Effector memory CD4-positive, alpha-beta T cell (primary cell): Measurements from ENCODE around the gene TTC22.

Experiments used
- DNase-seq, 3 donors: peaks; one replicate each; pipeline ENCODE4 v3.0.0-alpha.2; 2020
- H3K27ac ChIP-seq: 2 replicates; pipeline ENCODE4 v1.7.0; 2013; ENCODE audit warnings: mild to moderate bottlenecking, low read length, moderate library complexity; ENCODE audit not compliant: insufficient read depth, poor library complexity, severe bottlenecking
- H3K27me3 ChIP-seq: replicated peaks from 2 replicates; pipeline ENCODE4 v1.7.0; 2013; ENCODE audit warnings: mild to moderate bottlenecking, low read length; ENCODE audit not compliant: insufficient read depth, control insufficient read depth, poor library complexity, severe bottlenecking
- H3K36me3 ChIP-seq: 2 replicates; pipeline ENCODE4 v1.7.0; 2013; ENCODE audit warnings: mild to moderate bottlenecking, low read length, moderate library complexity; ENCODE audit not compliant: control insufficient read depth, insufficient read depth
- H3K4me1 ChIP-seq: 2 replicates; pipeline ENCODE4 v1.7.0; 2013; ENCODE audit warnings: low read length, mild to moderate bottlenecking; ENCODE audit not compliant: control insufficient read depth, insufficient read depth, poor library complexity, severe bottlenecking
- H3K4me3 ChIP-seq: 2 replicates; pipeline ENCODE4 v1.7.0; 2013; ENCODE audit warnings: low read length, low read depth, mild to moderate bottlenecking; ENCODE audit not compliant: insufficient read depth, poor library complexity, severe bottlenecking
- H3K9me3 ChIP-seq: 2 replicates; pipeline ENCODE4 v1.7.0; 2013; ENCODE audit warnings: mild to moderate bottlenecking, low read length, moderate library complexity; ENCODE audit not compliant: control insufficient read depth
- total RNA-seq, 3 donors: gene quantifications; one replicate each; lab custom pipeline; 2026; lab: John Stamatoyannopoulos, UW

The TTC22 gene
- total RNA-seq = 12.8 to 23.4 (median 13.5) reads per million in 3 donors

DNA sequence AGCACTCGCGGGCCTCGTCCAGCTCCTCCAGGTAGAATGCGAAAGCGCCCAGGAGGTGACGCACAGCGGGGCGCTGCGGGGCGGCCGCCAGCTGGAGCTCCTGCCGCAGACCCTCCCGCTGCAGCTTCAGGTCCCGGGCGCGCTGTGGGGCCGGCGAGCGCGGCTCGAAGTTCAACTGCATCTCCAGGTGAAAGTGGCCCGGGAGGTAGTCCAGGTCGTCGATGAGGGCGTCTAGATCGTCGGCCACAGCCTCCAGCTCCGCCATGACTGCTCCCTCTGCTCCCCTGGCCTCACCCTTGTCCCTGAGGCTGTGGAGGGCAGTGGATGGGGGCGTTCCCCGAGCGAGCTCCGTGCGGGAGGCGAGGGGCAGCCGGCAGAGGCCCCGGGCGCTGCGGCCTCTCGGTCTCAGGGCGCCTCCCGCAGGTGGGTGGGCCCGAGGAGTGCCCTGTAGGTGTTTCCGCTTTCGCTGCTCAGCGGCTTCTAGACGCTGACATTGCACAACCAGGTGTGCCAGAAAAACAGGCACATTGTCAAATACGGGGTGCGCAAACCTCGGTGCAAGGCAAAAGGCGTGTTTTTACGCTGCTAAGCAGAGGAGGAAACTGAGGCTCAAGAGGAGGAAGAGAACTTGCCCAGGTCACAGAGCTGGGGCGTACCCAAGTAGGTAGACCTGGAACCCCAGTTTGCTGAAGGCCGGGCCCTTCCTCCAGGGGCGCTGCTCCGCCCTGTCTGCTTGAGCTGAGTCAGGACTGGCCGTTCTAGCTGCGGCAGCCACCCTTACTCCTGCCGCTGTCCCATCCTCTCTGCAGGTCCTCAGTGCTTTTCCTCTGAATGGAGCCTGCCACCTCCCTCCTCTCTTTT, at the start of gene TTC22:
TSS of gene TTC22 (minus strand) at position 425 of the 861 bp plus-strand sequence. CDS start at position 265, 160 bp downstream.
- H3K27ac ChIP-seq = peak within 1 kb of the TSS; percentile 69

DNA sequence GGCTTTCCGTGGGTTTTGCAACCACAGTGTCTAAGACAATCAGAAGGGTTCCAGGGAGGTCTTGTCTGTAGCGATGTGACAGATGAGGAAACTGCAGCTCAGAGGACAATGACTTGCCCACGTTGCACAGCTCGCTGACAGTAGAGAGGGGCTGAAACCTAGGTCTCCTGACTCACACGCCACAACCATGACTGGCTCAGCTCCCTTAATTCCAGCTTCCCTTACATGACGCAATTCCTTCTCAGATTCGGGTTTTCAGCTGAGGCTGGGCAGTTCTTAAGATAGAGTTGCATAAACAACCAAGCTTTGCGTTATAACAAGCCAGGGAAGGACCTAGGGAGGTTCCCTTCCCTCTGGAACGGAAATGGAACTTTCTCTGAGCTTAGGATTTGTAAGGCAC, 49.6 kb upstream of the TTC22 start:
- Histone ChIP-seq H3K27ac (no peak overlapping the region), H3K36me3 (peaks cover 5% of the 10 kb centered on the region)

More for the DNA sequence above, at the start of gene TTC22:
- Histone ChIP-seq H3K27me3 (no peaks in the 10 kb centered on the region), H3K4me1 (peaks cover 38% of the 10 kb centered on the region), H3K4me3 (peak within 1 kb of the TSS; percentile 92), H3K9me3 (no peaks in the 10 kb centered on the region), H3K36me3 (peaks cover 4% of the 10 kb centered on the region)
- peak; percentile 36 to 57 (median 54) for DNase-seq

DNA sequence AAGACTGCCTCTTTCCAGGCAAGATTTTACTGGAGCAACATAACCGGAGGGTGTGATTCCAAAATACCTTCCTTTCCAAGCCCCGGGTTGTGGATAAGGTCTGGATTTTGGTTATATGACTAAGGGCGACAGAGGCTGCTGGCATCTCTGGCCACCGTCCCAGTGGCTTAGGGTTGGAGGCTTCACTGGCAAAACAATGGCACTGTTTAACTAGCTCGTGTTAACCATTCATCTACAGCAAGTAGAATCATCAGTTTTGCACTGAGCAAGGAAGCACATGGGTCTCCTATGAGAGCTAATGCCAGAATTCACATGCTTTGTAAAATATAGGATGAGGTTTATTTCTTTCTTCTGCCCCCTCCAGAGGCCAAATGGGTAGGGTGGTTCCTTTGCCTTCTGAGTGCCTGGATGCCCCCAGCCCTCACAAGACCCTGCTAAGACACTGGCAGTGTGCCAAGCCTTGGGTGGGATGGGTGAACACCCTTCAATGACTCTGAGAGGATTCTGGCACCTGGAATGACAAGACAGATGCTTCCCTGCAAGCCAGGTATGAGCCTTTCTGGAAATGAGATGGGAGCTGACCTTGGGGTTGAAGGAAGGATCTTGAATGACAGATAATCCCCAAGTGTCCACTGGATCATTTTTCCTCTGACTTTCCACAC, 49.1 kb upstream of the TTC22 start:
- peaks cover 5% of the 10 kb centered on the region for H3K36me3 ChIP-seq
- H3K4me3 ChIP-seq = no peak overlapping the region
- no peaks in the 10 kb centered on the region for H3K9me3 ChIP-seq
- H3K27ac ChIP-seq = no peak overlapping the region
- H3K27me3 ChIP-seq = no peaks in the 10 kb centered on the region
- no peaks in the 10 kb centered on the region for H3K4me1 ChIP-seq
- no peak for DNase-seq

More for the DNA sequence above, 49.6 kb upstream of the TTC22 start:
- H3K4me3 ChIP-seq = no peak overlapping the region
- H3K9me3 ChIP-seq = no peaks in the 10 kb centered on the region
- DNase-seq = no peak
- no peaks in the 10 kb centered on the region for H3K27me3 ChIP-seq
- no peaks in the 10 kb centered on the region for H3K4me1 ChIP-seq

DNA sequence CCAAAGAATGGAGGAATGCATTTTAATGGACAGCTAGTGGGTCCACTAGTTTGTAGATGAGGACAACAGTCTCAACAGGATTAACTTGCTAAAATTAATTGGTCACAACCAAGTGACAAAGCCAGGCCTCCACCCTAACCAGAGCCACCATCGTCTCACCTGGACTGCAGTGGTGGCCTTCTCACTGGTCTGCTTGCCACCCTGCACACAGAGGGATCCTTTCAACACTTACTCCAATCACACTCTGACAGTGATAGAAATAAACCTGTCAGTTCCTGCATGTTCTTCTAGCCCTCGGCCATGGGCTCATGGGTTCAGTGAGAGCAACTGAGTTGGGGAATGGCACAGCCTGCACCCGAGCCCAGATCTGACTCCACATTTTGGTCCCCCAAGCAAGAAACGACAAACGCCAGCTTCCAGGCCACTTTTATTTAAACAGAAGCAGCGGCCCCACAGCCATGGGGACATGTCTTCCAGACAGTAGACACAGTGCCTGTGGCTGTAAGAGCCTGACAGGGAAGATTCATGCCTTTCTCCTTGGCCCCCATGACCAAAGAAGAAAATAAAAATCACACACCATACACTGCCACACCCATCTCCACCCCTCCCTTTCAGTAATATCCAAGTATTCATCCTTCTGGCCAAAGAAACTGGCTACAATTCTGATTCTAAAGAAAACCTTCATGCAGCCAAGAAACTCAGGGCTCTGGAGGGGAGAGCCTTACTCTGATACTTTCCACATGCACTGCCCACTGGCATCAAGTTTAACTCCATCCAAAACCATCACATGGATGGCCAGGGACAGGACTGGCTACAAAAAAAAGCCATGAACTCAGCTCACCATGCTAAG, 48.3 kb upstream of the TTC22 start:
- no peak for DNase-seq
- Histone ChIP-seq H3K4me3 (no peak overlapping the region), H3K27ac (no peak overlapping the region), H3K4me1 (no peaks in the 10 kb centered on the region), H3K9me3 (no peaks in the 10 kb centered on the region), H3K27me3 (no peaks in the 10 kb centered on the region), H3K36me3 (peaks cover 5% of the 10 kb centered on the region)

DNA sequence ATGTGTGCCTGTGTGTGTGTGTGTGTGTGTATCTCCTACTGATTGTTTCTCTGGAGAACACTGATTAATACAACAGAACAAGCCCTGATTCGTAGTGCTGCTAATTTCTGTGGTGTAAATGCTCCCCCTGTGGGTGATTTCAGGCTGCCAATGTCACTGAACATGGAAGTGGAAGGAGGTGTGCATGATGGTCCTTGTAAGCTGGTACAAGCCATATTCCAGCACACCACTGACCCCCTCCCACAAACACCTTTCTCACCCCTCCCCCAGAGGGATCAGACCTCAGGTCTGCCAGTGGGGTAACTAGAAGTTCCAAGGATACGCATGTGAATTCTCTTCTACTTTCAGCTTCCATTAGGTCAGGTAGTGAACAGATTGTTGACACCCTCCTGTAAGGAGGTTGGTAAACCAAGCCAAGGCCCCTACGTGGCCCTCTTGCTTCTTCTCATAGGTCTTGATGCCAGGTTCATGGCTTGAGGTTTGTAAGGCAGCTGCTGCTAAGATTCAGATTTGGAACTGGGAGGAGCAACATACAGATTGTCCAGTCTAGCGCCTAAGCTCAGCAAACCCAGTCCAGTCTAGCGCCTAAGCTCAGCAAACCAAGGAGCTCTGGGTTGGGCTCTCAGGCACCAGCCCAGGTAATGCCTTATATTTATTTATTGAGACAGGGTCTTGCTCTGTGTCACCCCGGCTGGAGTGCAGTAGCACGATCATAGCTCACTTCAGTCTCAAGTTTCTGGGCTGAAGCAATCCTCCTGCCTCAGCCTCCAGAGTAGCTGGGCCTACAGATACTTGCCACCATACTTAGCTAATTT, 47.2 kb upstream of the TTC22 start:
- Histone ChIP-seq H3K9me3 (no peaks in the 10 kb centered on the region), H3K4me3 (no peak overlapping the region), H3K27me3 (no peaks in the 10 kb centered on the region), H3K36me3 (peaks cover 5% of the 10 kb centered on the region), H3K4me1 (no peaks in the 10 kb centered on the region), H3K27ac (no peak overlapping the region)
- no peak for DNase-seq

DNA sequence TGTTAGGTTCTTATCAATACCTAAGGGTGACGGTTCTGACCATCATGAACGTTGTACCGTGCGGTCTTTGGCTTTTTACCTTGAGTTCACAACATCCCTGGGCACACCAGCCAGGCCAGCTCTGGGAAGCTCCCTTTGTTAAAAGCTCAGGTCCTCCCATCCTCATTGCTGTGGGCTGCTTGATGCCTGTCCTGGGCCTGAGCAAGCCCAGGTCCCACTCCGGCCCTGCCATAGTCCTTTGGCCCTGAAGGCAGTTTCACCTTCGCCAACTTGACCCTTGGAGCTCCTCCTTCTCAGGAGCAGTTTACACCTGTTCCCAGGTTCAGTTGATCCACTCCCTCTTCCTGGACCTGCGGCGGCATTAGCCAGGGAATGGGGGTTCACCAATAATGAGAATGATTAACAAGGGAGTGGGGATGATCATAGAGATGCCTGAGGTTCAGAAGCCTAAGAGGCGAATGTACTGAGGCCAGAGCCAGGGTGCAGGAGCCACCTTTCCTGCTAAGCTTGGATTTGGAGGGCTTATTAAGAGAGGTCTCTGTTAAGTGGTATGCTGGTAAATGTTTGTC, 45.7 kb upstream of the TTC22 start:
- Histone ChIP-seq H3K9me3 (no peaks in the 10 kb centered on the region), H3K4me3 (no peak overlapping the region), H3K27ac (no peak overlapping the region), H3K27me3 (no peaks in the 10 kb centered on the region), H3K4me1 (no peaks in the 10 kb centered on the region), H3K36me3 (peaks cover 5% of the 10 kb centered on the region)
- DNase-seq = no peak

DNA sequence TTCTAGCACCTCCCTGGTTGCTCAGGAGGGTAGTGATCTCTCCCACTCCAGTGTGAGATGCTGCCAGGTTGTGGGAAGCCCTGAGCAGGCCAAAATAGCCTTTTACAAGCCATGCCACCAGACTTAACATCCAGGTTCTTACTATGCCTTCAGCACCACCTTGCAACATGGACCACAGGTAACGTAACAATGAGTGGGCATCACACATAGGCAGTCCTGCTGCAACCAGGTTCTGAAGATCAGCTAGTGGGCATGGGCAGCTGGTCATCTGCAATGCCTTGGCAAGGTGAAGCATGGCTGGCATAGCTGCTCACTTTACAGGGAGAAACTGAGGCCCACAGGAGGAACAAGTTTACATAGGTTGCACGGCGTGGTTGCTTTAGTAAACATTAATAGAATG, 45.2 kb upstream of the TTC22 start:
- H3K27ac ChIP-seq = no peak overlapping the region

DNA sequence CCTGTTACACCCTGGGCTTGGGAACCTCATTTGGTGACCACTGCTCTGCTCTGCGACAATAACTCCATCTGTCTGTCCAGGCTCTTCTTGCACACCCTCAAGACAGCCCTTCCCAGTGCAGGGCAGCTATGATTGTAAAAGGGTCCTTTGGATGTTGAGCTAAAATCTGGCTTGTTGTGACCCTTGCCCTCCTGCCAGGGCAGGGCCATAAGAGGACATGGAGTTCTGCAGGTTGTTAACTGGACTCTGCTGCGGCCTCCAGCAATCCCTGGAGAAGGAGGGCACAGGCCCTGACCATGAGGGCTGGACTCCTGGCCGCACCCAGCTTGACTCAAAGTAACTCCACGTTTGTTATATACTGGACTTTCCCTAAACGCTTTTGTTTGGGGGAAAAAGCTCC, 44.6 kb upstream of the TTC22 start:
- Histone ChIP-seq H3K4me3 (no peak overlapping the region), H3K27me3 (no peaks in the 10 kb centered on the region), H3K36me3 (no peaks in the 10 kb centered on the region), H3K27ac (no peak overlapping the region), H3K9me3 (no peaks in the 10 kb centered on the region), H3K4me1 (no peaks in the 10 kb centered on the region)
- DNase-seq = no peak

More for the DNA sequence above, 45.2 kb upstream of the TTC22 start:
- Histone ChIP-seq H3K4me3 (no peak overlapping the region), H3K4me1 (no peaks in the 10 kb centered on the region), H3K27me3 (no peaks in the 10 kb centered on the region), H3K9me3 (no peaks in the 10 kb centered on the region), H3K36me3 (peaks cover 5% of the 10 kb centered on the region)
- DNase-seq = no peak

DNA sequence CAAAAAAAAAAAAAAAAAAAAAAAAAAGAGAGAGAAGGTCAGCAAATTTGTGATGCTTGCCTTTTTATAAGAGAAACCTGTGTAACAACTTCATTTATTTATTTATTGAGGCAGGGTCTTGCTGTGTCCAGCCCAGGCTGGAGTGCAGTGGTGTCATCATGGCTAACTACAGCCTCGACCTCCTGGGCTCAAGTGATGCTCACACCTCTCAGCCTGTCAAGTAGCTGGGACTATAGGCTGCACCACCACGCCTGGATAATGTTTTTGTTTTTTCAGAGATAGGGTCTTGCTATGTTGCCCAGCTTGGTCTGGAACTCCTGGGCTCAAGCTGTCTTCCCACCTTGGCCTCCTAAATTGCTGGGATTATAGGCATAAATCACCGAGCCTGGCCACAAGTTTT, 43.4 kb upstream of the TTC22 start:
- Histone ChIP-seq H3K27me3 (no peaks in the 10 kb centered on the region), H3K4me3 (no peak overlapping the region), H3K4me1 (no peaks in the 10 kb centered on the region), H3K36me3 (no peaks in the 10 kb centered on the region), H3K27ac (no peak overlapping the region), H3K9me3 (no peaks in the 10 kb centered on the region)
- no peak for DNase-seq
